GM18868 (cell line): ENCODE data around the gene KIAA0232.

Experiments
- ATAC-seq: cut with Tn5 transposase; IDR thresholded peaks from one replicate; pipeline ENCODE4 v1.9.1; 2021; ENCODE audit warnings: mild to moderate bottlenecking, moderate library complexity; ENCODE audit not compliant: unreplicated experiment

The KIAA0232 gene

GRCh38 chr4:6782147-6782845 lies at the start of gene KIAA0232:
Gene KIAA0232 (plus strand): TSS chr4:6782727. CDS start chr4:6824454, 41,727 bp downstream.
- ATAC-seq = peak; percentile 68

DNA sequence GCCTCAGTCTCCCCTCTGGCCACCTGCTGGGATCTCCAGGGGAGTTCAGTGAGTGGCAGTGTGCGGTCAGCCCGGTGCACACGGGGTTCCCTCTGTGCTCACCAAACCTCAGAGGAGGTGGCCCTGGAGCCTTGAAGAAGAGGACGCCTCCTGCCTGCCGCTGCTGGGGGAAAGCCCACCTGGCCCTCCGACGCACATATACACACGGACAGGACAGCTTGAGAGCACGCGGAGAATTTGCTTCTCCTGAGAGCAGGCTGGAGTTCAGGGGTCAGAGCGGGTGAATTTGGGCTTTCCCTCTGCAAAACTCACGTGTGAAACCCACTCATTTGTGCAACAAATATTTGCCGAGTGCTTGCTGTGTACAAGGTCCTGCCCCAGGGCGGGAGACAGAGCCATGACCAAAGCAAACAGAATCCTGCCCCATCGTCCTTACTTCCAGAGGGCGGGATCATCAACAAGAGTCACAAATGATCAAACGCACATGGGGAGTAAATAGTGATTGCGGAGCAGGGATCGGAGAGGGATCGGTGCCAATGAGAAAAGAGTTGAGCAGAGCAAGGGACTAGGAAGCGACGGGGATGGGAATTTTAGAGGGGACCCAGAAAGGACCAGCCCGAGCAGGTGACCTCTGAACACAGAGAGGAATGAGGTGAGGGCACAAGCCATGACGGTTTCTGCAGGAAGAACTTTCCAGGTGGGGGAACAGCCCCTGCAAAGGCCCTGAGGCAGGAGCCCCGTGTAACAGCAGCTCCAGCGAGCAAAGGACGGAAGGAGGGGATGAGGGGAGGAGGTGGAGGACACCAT lies 49.0 kb upstream of the KIAA0232 start:
- no peak for ATAC-seq

- no peak for ATAC-seq
These were observed 48.3 kb upstream of the KIAA0232 start for GRCh38 chr4:6734165-6734786.

- ATAC-seq = no peak
These were observed 42.6 kb upstream of the KIAA0232 start for GRCh38 chr4:6739920-6740319.

- ATAC-seq = no peak
These were observed 42.2 kb upstream of the KIAA0232 start for GRCh38 chr4:6740347-6740746.

DNA sequence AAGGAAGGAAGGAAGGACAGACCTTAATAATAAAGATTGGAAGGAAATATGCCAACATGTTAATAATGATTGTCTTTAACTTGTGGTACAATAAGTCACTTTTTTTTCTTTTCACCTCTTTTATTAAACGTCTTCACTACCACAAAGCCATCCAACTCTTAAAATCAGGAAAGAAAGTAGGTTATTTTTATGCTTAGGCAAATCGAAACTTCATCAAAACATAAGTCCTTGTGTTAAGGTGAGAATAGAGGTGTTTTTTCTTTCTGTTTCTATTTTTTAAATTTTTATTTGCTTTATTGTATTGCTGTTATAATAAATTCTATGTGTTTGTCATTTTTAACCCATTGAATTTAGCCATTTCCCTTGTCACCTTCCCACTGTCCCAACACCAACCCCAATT lies 40.0 kb upstream of the KIAA0232 start:
- no peak for ATAC-seq

- ATAC-seq = no peak
These were observed 39.5 kb upstream of the KIAA0232 start for GRCh38 chr4:6742989-6743388.

- ATAC-seq = no peak
These were observed 35.7 kb upstream of the KIAA0232 start for GRCh38 chr4:6746721-6747293.

- no peak for ATAC-seq
These were observed 35.1 kb upstream of the KIAA0232 start for GRCh38 chr4:6747294-6748051.

- no peak for ATAC-seq
These were observed 34.2 kb upstream of the KIAA0232 start for GRCh38 chr4:6748286-6748685.

GRCh38 chr4:6749340-6750171 lies 33.0 kb upstream of the KIAA0232 start:
- no peak for ATAC-seq

GRCh38 chr4:6750286-6751221 lies 32.0 kb upstream of the KIAA0232 start:
- no peak for ATAC-seq

DNA sequence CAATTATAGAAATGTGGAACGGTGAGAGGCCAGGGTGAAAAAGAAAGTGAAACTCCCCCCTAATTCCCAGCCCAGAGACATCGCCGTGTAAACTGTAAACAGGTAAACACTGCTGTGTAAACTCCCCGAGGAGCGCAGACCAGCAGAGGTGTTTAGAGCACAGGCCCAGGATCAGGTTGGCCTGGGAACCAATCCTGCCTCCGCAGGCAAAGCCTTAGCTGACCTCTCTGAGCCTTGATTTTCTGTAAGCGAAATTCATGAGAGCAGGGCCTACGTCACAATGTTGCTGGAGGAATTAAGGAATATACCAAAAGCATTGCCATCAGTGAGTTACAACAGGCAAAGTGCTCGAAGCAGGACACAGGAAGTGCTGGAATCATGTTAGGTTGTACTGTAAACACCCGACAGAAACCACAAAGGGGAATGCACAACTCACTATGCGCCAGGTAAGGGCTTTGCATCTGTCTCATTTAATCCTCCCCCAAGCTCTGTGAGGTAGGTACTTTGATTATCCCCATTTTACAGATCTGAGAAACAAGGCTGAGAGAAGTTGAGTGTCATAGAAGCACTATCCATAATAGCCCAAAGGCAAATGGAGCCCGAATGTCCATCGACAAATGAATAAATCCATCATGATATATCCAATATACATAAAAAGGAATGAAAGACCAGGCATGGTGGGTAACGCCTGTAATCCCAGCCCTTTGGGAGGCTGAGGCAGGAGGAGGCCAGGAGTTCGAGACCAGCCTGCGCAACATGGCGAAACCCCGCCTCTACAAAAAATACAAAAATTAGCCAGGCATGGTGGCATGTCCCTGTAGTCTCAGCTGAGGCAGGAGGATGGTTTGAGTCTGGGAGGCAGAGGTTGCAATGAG lies 30.7 kb upstream of the KIAA0232 start:
- ATAC-seq = no peak

DNA sequence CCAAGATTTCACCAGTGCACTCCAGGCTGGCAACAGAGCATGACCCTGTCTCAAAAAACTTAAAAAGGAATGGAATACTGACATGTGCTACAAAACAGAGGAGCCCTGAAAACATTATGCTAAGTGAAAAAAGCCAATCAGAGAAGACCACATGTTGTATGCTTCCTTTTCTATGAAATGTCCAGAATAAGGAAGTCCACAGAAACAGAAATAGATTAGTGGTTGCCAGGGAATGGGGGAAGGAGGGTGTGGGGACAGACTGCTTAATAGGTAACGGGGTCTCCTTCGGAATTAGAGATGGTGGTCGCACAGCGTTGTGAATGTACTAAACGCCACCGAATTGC lies 30.1 kb upstream of the KIAA0232 start:
- no peak for ATAC-seq

GRCh38 chr4:6753103-6753560 lies 29.4 kb upstream of the KIAA0232 start:
- no peak for ATAC-seq

DNA sequence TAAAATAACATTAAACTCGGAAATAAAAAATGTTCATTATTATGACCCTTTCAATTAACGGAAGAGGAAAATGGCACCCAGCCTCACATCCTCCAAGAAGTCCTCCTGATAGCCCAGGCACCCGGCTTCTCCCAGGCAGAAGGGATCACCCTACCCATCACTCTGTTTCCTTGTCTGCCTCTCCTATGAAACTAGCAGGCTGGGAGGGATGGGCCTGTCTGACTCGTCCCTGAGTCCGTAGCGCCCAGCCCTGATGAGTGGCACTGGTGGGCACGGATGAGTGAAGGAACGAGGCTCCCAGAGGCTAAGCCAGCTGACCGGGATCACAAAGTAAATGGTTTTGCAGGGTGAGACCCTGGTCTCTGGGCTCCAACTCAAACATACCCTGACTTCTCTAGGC lies 28.6 kb upstream of the KIAA0232 start:
- no peak for ATAC-seq

- ATAC-seq = no peak
These were observed 27.9 kb upstream of the KIAA0232 start for GRCh38 chr4:6754481-6755087.
